Fibroblast of upper back skin (primary cell): Measurements from ENCODE around the gene PARD3.

Experiments
- DNase-seq: peaks from one replicate; pipeline ENCODE4 v3.0.0-alpha.2; 2013

Gene PARD3

DNA sequence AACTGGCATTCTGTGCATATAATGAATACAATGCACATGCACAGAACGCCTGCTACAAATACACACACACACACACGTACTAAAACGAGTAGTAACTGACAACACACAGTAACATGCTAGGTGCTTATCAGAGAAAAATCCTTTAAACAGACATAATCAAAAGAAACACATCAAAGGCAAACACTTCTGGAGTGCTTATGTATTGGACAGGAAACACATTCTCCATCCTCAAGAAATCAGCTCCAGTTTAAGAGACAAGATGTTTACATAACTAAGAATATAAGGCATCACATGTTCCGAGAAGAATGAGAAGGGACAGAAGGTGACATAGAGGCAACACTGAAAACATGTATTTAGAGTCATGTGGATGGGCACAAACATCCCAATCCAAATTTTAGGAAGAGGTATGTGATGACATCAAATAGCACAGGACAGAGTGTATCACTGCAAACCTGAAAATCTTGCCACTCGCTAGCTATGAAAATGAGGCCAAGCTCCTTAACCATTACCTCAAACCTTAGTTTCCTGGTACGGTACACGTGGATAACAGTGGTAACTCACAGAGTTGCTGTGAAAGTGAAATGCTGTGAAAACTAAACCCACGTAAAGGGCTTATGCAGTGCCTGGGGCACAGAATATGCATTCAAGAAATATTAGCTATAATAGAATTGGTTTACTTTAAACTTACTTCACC, 619.6 kb downstream of the PARD3 start:
- no peak for DNase-seq

DNA sequence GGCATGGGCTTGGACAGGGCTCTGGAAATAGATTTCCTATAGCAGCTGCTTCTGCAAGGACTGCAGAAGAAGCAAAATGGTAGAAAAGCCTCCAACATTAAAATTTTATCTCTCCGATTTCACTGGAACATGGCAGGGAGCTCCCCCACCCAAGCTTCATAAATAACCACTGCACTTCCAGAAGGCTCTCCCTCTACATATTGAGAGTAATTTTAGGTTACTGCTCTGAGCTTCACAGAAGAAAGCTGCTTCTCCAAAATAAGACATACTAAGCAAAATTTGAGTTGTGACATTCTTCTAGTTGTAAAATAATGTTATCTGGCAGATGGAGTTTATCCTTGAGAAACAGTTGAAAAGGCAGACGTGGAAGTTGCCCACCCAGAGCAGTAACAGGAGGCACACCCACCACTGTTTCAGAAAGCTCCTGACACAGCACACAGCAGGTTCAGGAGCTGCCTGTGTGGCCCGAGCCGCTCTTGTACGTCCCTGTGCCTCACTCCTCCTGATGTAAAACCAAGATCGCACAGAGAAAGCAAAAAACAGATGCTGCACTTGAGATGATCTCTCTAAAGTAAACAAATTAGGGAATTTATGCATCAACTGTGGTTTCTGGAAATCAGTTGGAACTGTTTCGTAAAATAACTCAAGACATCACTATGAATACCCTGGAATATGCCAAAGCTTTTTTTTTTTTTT, 621.0 kb downstream of the PARD3 start:
- DNase-seq: peak; percentile 42

DNA sequence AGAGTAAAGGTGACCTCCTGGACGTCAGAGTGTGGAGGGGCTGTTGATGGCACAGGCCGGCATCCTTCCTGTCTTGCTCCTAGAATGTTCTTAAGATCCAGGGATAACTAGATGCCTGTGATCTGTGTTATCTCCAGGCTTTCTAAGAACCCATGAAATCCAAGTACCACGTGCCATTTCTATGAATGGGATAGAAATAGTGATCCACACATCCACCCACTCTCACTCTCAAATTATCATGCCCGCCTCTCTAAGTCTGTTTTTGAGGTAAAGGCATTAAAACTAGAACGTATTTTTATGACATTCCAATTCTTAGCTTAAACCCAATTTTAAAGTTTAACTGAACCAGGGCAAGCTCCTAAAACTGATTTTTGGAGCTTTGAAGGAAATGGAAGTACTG, 622.5 kb downstream of the PARD3 start:
- DNase-seq: no peak

DNA sequence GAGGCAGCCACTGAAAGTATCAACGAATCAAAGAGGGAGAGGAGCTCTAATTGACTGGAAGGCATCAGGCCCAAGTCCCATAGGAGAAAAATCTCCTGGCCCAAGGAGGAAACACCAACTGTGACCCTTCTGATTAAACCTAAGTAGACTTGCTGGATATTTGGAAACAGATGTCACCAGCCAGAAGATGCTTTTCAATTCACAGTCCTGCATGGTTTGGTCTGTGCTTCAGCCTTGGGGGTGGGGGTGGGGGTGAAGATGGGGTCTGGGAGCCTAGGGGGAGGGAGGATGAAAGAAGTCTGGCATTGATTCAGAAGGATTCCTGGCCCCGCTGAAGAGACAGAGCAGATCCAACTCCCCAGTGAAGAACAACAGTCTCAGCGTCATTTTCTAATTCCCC, 623.7 kb downstream of the PARD3 start:
- no peak for DNase-seq

DNA sequence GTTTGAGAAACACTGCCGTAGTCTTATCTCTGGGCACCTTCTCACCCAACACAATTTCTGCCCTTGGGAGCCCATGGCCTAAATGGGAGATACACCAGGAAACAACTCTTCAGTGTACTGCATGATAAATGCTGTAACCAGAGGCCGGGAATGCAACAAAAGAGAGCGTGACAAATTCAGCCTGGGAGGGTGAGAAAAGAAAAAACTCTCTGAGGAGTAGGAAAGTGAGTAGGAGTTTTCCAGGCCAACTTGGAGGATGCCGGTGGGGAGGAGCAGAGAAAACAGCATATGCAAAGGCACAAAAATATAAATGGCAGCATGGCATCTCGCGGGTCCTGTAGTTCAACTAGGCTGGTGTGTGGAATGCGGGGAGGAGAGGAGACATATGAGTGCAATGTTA, 624.5 kb downstream of the PARD3 start:
- no peak for DNase-seq

DNA sequence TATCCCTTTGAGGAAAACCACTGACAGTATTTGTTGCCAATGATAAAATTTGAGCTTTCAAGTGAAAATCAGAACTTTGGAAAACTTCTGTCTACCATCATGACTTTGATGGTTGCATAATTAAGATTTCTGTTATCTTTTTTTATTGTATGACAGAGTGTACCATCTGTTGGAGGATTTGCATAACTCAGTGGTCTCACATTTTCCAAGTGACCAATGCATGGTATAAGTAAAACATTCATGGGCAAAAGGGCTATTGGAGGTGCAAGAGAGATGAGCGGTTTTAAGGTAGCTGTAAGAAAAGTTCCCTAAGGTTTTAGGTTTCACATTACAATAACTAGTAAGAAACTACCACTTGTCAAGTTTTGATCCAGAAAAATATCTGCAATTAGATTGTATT, 625.3 kb downstream of the PARD3 start:
- no peak for DNase-seq

DNA sequence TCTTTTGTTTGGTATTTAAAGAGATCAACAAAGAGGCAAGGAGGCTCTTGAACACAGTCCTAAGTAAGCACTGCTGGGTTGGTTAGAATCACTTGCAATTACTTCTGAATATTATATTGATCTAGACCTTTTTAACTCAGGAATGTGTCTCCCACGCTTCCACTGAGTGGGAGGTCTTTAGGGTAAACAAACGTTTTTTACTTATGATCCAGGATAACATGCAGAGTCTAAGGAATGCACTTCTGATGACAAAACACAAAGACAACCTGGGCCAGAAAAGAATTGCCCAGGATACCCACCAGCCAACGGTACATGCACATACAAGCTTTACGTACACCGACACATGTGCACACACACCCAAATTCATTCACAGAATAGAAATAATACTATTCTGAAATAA, 626.9 kb downstream of the PARD3 start:
- DNase-seq: no peak

DNA sequence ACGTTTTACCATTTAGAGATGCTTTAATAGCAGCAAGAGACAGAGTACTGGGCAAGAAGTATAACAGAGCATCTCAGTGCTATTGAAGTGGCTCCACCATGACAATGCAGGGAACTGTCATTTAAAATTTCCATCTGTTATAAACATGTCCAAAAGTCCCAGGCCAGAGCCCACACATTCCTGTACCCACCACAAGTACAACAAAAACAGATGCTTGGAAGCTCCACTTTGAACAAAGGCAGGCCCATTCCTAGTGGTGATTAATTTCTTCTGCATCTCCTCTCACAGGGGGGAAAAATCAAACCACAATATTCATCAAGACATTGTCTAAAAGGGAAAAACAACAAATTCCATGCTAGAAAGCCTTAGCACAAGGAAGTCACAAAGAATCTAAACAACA, 627.9 kb downstream of the PARD3 start:
- DNase-seq: peak; percentile 91

DNA sequence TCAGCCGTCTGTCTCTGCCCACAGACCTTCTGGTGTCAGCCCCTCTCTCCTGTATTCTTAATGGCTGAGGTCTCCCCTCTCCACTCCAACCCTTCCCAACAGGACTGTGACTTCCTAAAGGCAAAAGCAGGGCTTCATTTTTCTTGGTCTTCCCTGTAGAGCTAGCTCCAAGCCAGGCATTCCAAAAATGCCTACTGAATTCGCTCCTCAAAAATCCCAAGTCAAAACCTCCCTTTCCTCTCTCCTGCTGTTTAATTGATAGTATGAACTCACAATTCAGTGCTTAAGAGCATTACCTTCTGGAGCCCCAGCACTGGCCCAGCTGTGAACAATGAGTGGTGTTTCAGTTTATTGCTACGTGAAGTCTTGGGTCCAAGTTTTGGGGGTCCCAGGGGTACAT, 628.4 kb downstream of the PARD3 start:
- peak; percentile 50 for DNase-seq

DNA sequence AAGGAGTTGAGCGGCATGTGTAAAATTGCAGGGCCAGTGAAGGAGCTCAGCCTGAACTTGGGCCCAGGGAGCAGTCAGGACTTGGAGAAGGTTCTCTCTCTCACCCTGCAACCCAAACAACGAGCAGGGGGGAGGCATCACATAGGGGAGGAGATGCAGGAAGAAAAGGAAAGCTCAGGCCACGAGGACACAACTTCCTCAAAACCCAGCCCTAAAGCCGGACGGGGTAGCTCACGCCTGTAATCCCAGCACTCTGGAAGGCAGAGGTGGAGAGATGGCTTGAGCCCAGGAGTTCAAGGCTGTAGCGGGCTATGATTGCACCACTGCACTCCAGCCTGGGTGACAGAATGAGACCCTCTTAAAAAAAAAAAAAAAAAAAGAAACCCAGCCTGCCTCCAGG, 629.1 kb downstream of the PARD3 start:
- DNase-seq: no peak

DNA sequence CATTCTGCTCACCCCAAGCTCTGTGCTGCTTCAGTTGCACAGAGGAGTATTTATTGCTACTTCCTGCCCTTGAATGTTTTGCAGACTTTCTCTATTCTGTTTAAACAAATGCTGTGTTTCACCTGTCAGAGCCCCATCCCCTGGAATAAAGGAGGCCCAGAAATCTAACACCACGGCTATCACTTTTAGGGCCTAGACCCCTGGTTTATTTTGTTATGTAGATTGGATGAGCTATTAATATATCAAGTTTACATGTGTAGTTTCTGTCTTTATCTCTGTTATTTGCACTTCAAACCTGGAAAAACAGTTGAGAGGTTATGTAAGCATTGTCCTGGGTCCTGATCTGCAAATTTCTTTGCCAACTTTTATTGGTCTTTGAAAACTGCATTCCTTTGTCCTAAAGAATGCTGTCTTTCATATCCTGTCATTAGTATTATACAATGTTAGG, 630.1 kb downstream of the PARD3 start:
- DNase-seq: peak; percentile 25

DNA sequence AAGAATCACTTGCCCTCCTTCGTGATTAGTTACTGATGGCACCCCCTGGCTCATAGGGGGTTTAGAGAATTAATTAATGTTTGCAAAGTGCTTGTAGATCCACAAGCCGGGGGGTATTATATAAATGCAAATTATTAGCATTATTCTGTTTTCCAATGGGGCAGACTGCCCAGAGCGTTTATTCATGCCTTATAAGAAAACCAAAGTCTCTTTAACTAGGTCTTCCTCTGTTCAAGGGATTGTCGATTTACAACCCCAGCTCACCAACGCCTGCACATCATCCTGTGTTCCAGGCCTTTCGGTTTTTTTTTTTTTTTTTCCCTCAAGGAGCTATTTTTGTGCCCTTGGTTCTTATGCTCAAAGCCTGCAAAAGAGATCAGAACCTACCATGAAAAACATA, 630.7 kb downstream of the PARD3 start:
- DNase-seq: no peak

DNA sequence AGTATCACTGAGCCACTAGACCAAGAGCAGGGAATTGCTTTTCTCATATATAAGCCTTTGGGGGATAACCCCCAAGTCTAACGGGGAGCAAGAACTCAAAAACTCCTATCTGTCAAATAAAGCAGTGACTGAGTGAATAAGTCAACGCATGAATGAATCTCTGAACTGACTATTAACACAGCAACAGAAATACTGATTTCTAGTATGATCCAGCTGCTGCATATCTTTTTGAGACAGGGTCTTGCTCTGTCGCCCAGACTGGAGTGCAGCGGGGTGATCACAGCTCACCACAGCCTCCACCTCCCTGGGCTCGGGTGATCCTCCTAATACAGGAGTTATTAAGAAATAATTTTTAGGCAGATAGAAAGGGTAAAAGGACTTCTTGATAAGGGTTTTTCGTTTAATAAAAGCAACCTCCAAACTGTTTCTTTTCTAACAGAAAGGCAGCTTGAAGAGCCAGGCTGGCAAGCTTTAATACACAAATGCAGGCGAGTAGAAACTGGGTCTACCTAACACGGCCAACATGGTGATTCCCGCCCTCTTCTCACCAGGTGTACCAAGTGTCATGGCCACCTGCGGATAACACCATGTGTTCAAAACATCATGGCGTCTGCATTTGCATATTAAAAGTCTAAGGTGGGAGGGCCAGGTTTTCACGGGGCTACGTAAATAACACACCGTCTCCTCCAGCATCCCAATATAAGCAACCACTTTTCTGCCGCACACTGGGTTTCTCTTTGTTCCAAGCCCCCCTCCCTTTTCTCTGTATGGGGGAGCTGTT, 631.9 kb downstream of the PARD3 start:
- no peak for DNase-seq

DNA sequence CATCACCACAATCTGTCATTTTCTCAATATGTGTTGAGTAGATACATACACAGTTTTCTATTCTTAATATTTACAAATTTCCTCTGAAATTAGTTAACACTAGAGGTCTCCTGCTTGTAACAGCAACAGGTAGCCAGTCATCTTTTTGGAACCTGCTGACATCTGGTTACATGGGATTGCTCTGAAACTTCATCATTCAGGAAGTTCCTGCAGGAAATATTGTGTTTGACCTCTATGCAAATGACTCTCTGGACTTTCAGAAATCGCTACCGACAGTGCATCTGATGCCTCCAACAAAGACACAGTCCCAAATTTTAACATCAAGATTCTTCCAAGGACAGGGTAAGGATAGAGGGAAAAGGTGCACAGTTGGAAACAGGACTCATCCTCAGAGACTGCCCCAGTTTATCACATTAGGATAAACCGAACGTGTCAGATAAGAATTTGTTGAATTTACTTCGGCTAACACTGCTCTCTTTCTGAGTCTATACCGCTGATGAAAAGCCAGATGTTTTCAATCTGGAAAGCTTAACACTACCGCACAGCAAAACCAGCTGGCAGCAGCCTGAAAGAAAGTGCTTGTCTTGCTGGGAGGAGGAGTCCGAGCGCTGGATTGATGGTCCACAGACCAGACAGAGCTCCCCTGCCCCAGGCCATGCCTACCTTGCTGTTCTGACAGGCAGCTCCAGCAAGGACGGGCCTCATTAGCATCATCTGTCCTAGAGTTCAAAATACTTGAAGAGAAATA, 633.4 kb downstream of the PARD3 start:
- peak; percentile 86 for DNase-seq

DNA sequence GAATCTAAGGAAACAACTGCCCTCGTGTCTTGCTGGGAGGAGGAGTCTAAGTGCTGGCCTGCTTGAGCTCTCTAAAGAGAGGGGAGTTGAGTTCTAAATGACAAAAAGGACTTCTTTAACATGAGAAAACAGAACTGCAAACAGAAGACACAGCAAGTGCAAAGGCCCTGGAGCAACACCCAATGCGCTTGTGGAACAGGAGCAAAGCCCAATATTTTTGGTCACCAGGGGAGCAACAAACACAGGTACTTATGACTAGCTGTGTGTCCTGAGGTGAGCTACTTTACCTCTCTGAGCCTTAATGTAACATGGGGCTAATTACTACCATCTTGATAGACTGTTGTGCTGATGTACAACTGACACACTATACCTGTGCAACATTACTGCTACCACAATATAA, 634.3 kb downstream of the PARD3 start:
- DNase-seq: no peak

DNA sequence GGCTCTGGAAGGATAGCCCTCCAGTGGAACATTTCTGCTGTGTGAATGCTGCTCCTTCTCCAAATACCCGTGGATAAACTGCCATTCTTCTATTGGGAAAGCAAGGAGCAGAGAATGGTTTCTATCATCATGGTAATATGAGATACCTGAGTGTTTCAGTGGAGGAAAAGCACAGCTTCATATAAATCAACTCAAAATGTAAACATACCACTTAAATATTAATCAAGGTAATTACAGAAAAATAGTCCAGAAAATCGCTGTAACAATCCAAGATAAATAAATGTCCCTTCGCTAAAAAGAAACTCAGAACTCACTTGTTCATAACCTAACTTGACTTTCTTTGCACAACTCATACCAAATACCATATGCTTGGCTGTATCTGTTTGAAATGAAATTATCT, 635.8 kb downstream of the PARD3 start:
- no peak for DNase-seq

DNA sequence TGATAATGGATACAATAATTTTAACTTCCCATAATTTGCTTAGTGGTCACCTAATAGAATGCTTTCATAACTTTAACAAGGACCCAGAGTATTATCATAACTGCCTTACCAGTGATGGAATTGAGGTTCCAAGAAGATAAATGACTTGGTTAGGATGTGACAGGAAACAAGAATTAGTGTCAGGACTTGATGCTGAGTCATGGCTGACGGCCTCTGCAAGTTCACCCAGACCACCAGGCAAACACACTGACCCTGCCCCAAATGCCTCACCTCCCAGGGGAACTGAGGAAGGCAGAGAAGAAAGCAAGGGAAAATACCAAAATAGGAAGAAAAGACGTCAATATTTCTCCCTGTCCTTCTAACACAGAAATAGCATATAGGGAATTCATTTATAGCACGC, 636.3 kb downstream of the PARD3 start:
- DNase-seq: peak; percentile 64

DNA sequence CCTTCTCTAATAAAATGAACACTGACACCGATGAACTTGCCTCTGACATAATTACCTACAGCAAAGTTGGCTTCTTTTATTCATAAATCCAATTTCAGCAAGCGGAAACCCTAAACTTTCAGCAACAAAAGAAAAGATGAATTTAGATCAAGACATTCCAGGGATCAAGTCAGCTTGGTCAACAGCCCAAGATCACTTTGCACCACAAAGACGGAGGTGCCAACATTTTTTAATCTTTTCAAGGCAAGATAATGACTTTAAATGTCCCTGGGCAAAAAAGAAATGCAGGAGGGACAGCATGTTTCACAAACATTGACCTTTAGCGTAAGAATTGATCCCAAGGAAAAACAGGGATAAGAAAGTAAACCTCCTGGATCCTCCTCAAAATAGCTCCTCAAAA, 636.9 kb downstream of the PARD3 start:
- DNase-seq: no peak

DNA sequence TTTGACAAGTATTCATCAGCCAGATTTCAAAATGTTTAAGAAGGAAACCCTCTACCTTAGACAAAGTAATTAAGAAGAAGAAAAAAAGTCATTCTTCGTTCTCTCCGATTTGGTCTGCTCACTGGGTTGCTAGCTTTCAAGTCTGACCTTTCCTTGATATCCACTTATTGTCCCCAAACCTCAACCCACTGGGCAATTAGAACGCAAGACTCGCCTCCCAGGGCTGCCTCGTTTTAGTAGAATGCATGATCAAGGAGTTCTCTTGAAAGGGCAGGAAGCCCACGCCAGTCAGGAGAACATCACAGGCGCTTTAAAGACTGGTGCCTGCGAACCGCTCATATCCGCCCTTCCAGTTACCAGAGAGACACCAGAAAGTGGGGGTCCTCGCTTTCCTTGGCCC, 637.7 kb downstream of the PARD3 start:
- DNase-seq: no peak

DNA sequence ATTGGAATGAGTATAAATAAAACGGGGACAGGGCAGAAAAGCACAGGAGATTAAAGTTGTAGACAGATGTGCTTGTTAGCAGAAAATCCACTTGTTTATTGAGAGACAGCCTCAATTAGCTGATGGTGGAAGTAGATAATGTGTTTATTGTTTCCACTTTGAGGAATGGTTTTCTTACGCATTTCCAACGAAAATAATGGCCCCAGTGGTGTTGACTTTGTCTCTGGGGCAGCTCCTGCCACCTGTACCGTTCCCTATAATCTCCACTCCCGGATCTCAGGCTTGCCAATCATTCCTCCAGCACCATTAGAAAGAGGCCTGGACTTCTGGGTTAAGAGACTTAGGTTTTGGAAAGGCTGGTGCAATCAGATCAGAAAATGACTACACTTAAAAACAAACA, 638.7 kb downstream of the PARD3 start:
- DNase-seq: no peak

DNA sequence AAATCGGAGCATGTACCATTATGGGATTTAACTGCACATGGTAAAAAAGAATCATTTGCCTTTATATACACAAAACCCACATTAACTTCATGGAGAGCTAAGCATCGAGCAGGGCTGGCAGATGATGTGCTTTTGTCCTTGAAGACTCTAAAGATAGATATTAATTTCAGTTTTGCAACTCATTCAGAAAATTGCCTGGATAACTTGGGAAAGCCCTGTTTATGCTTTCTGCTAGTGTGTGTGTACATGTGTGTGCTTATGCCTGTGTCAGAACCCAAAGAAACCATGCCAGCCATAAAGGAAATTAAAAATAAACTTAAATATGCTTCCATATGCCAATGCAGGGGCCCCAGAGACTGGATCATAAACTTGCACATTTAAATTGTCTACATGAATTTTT, 640.0 kb downstream of the PARD3 start:
- no peak for DNase-seq

DNA sequence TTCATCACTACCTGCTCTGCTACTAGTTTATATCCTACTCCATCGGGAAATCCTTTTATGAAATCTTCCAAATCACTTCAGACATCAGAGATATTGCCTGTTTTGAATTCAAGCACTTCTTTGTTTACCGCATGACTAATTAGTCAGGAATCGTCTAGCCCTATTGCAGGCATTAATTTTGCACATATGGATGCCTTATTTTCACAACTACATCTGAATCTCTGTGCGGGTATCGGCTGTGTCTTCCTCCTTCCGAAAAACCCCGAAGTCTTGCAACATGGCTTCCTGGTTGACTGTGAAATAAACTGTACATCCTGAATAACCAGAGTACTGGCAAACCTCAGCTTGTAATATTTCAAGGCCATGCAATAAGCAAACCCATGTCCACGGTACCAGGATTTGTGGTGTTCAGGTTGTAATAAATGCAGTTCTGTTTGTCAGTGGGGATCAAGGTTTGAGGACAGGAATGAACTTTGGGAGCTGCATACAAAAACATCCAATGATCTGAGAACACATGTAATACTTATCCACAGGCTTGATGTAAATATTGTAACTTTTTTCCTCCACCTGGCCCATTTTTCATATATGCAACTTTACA, 642.1 kb downstream of the PARD3 start:
- peak; percentile 68 for DNase-seq

DNA sequence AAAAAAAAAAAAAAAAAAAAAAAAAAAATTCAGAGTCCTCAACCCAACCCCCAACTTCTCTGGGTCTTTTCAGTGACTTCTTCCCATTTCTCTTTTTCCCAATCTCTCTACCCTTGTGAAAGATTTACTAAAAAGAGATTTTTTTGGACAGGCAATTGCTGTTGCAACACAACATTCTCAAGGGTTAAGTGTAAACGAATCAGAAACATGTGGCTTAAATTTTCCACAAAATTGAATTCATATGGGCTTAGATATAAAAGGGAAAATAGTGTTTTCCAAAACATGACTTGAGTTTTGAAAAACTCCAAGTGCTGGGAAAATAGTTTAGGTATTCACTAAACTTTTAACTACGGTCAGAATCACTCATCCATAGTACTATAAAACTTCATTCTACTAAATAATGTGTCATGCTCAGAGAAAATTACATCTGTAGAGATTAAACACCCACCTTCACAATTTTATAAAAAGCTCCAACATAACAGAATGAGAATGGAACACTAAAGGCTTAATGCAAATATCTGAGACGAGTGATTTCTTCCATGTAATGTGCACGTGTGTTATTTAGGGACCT, 643.1 kb downstream of the PARD3 start:
- peak; percentile 94 for DNase-seq
